Fibroblast of lung (primary cell): ENCODE measurements around the gene DET1. TPM values are rescaled to one million over a fixed set of nuclear protein-coding genes. Genes with fewer than 3 reads are reported as not detected.

Experiments
- DNase-seq, 2 donors: peaks; one replicate each; pipeline versions ENCODE4 v3.0.0 to v3.0.0-alpha.2; 2010; ENCODE audit warnings: low read depth in 2 of 2
- H2AFZ ChIP-seq: 2 replicates; pipeline ENCODE4 v1.5.1; 2012; ENCODE audit warnings: low read length, control low read depth, inconsistent platforms
- H3K27ac ChIP-seq: 2 replicates; pipeline ENCODE4 v1.5.1; 2011; ENCODE audit warnings: low read length, control low read depth; ENCODE audit not compliant: insufficient read depth
- H3K27me3 ChIP-seq: 2 replicates; pipeline ENCODE4 v1.5.1; 2011; ENCODE audit warnings: mild to moderate bottlenecking, low read length; ENCODE audit not compliant: control insufficient read depth, insufficient read depth
- H3K36me3 ChIP-seq: 2 replicates; pipeline ENCODE4 v1.5.1; 2011; ENCODE audit warnings: low read length; ENCODE audit not compliant: control insufficient read depth, insufficient read depth
- H3K4me1 ChIP-seq: 2 replicates; pipeline ENCODE4 v1.5.1; 2011; ENCODE audit warnings: low read length; ENCODE audit not compliant: control insufficient read depth, insufficient read depth; ENCODE audit errors: extremely low read depth
- H3K4me2 ChIP-seq: 2 replicates; pipeline ENCODE4 v1.5.1; 2011; ENCODE audit warnings: low read length, control low read depth; ENCODE audit not compliant: insufficient read depth; ENCODE audit errors: extremely low read depth
- H3K4me3 ChIP-seq, 4 experiments: fragments of 200-600 bp in 1 of 4; sonication (generic) in 1 of 4; replicated peaks in 1 of 4; 2 replicates each; pipeline ENCODE4 v1.5.1; 2011 to 2016; ENCODE audit warnings: low read length in 4 of 4, low read depth in 3 of 4, mild to moderate bottlenecking in 3 of 4, control low read depth in 2 of 4, inconsistent platforms in 1 of 4, mixed read lengths in 1 of 4; ENCODE audit not compliant: insufficient read depth in 1 of 4; ENCODE audit errors: control extremely low read depth in 1 of 4
- H3K79me2 ChIP-seq: 2 replicates; pipeline ENCODE4 v1.5.1; 2012; ENCODE audit warnings: mild to moderate bottlenecking, low read length, inconsistent platforms; ENCODE audit not compliant: control insufficient read depth, insufficient read depth
- H3K9ac ChIP-seq: 2 replicates; pipeline ENCODE4 v1.5.1; 2011; ENCODE audit warnings: mild to moderate bottlenecking, low read length, control low read depth; ENCODE audit not compliant: insufficient read depth
- H3K9me3 ChIP-seq: 2 replicates; pipeline ENCODE4 v1.5.1; 2012; ENCODE audit warnings: low read depth, low read length; ENCODE audit not compliant: control insufficient read depth, insufficient read depth
- H4K20me1 ChIP-seq: 2 replicates; pipeline ENCODE4 v1.5.1; 2011; ENCODE audit warnings: low read length; ENCODE audit not compliant: control insufficient read depth, insufficient read depth; ENCODE audit errors: extremely low read depth
- EZH2 ChIP-seq: IDR thresholded peaks from 2 replicates; pipeline ENCODE4 v1.5.1; 2012; ENCODE audit warnings: low read length, control low read depth, mild to moderate bottlenecking; ENCODE audit errors: missing control alignments
- polyA plus RNA-seq, 2 donors: library from polyadenylated mRNA; depleted of rRNA in 1 of 2; stranded (reverse) in 1 of 2; unstranded in 1 of 2; fragments of >200 nt; gene quantifications; 2 replicates each; pipeline ENCODE4 v1.2.1, GENCODE V29; 2011 to 2012; ENCODE audit warnings: missing spikeins in 1 of 2
- total RNA-seq: library from RNA; depleted of rRNA; stranded (reverse); fragments of >200 nt; gene quantifications from 2 replicates; pipeline ENCODE4 v1.2.1, GENCODE V29; 2014
- TF ChIP-seq, protein P1 (sequence below), 2 donors: IDR thresholded peaks in 1 of 2; conservative IDR thresholded peaks in 1 of 2; 1 replicate in 1 of 2; 2 replicates in 1 of 2; pipeline ENCODE4 v1.5.1; 2011 to 2012; ENCODE audit warnings: low read length in 2 of 2, control low read depth in 1 of 2, inconsistent platforms in 1 of 2, low read depth in 1 of 2, mild to moderate bottlenecking in 1 of 2

DET1 gene
- total and polyA plus RNA-seq, 2 donors (not counting 1 experiment from before 2014, with no cell fraction given), result 6.4 to 8.9 TPM

DNA sequence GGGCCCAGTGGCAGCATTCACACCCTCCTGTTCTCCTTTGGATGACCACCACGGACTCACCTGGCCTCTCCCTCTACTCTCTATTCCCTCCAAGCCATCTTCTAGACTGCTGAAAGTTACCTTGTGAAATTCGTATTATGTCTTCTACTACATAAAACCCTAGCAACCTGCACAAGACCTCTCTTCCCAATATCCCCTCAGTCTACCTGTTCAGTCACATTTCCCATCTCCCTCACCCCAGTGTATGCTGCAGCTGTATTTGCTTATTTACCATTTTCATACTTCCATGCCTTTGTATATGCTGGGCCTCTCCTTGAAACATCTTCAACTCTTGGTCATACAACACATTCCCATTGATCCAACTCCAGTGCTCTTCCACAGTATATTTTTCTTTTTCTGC, 35.3 kb downstream of the DET1 start:
- Histone ChIP-seq H3K4me3 (no peak overlapping the region), H3K9me3 (no peaks in the 10 kb centered on the region), H3K79me2 (no peaks in the 10 kb centered on the region), H3K4me2 (no peak overlapping the region), H4K20me1 (no peaks in the 10 kb centered on the region), H3K27me3 (no peaks in the 10 kb centered on the region), H3K27ac (no peak overlapping the region), H3K9ac (no peak overlapping the region), H3K36me3 (no peaks in the 10 kb centered on the region), H3K4me1 (peaks cover 6% of the 10 kb centered on the region), H2AFZ (no peak overlapping the region)
- TF ChIP-seq, protein P1, sequence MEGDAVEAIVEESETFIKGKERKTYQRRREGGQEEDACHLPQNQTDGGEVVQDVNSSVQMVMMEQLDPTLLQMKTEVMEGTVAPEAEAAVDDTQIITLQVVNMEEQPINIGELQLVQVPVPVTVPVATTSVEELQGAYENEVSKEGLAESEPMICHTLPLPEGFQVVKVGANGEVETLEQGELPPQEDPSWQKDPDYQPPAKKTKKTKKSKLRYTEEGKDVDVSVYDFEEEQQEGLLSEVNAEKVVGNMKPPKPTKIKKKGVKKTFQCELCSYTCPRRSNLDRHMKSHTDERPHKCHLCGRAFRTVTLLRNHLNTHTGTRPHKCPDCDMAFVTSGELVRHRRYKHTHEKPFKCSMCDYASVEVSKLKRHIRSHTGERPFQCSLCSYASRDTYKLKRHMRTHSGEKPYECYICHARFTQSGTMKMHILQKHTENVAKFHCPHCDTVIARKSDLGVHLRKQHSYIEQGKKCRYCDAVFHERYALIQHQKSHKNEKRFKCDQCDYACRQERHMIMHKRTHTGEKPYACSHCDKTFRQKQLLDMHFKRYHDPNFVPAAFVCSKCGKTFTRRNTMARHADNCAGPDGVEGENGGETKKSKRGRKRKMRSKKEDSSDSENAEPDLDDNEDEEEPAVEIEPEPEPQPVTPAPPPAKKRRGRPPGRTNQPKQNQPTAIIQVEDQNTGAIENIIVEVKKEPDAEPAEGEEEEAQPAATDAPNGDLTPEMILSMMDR (conservative IDR thresholded peaks at IDR 0.05 in 1 of 2, IDR thresholded peaks at IDR 0.05 in 1 of 2; ENCODE audit: low read depth in 1 of 2, low read length in 2 of 2), result no peak
- no peak for TF ChIP-seq EZH2
- DNase-seq, result no peak

DNA sequence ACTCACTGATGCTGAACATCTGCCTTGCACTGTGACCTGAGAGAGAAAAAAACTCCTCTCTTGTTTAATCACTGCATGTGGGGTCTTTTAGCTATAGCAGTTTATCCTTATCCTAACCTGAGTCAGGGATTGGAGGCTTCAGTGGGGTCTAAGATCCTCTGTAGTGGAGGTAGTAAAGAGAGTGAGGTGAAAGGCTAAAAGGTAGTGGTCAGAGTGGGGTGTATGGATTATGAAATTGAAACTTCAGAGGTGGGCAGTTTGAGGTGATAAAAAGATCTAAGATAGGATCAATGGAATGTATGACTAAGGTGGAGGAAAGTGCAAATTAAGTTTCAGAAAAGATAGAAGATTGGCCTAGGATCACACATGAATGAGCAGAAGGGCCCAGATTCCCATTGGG, 36.5 kb downstream of the DET1 start:
- H3K4me3 ChIP-seq, result no peak overlapping the region
- no peak for TF ChIP-seq EZH2
- TF ChIP-seq, protein P1 (conservative IDR thresholded peaks at IDR 0.05 in 1 of 2, IDR thresholded peaks at IDR 0.05 in 1 of 2; ENCODE audit: low read depth in 1 of 2, low read length in 2 of 2), result no peak
- H3K4me1 ChIP-seq, result peaks cover 6% of the 10 kb centered on the region
- no peaks in the 10 kb centered on the region for H4K20me1 ChIP-seq
- H3K27ac ChIP-seq, result no peak overlapping the region
- DNase-seq, result no peak
- no peaks in the 10 kb centered on the region for H3K27me3 ChIP-seq
- no peak overlapping the region for H3K4me2 ChIP-seq
- H3K9me3 ChIP-seq, result no peaks in the 10 kb centered on the region
- H3K79me2 ChIP-seq, result no peaks in the 10 kb centered on the region
- H3K9ac ChIP-seq, result no peak overlapping the region
- H3K36me3 ChIP-seq, result no peaks in the 10 kb centered on the region
- H2AFZ ChIP-seq, result no peak overlapping the region

DNA sequence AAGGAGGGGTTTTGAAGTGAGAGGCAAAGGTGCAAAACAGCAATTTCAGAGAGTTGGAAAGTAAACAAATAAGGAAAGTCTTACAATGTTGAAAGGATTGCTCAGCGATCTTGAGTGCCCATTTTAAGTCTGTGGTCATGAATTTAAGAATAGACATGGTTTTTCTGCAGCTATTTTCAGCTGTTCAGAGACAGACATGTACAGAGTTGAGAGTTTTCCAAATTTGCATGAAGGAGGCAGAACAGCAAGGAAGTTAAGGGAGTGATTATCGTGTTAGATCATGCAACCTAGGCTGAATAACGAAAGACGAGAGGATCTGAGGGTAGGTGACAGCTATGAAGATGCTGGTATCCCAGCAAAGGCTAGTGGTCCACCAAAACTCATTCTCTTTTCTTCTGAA, 37.2 kb downstream of the DET1 start:
- Histone ChIP-seq H4K20me1 (no peaks in the 10 kb centered on the region), H3K27me3 (no peaks in the 10 kb centered on the region), H3K4me2 (no peak overlapping the region), H3K4me1 (peaks cover 6% of the 10 kb centered on the region), H3K4me3 (no peak overlapping the region), H2AFZ (no peak overlapping the region), H3K36me3 (no peaks in the 10 kb centered on the region), H3K9me3 (no peaks in the 10 kb centered on the region), H3K9ac (no peak overlapping the region), H3K27ac (no peak overlapping the region), H3K79me2 (no peaks in the 10 kb centered on the region)
- TF ChIP-seq, protein P1 (conservative IDR thresholded peaks at IDR 0.05 in 1 of 2, IDR thresholded peaks at IDR 0.05 in 1 of 2; ENCODE audit: low read depth in 1 of 2, low read length in 2 of 2), result no peak
- TF ChIP-seq EZH2, result no peak
- no peak for DNase-seq
